Panc1 (cell line): ENCODE results near the gene LRP5. TPM values are rescaled to one million over a fixed set of nuclear protein-coding genes. Genes with fewer than 3 reads are reported as not detected.

Experiments
- ATAC-seq: fragments of 200-7000 bp; cut with Tn5 transposase; 2 replicates; pipeline ENCODE4 v1.9.1; 2020; ENCODE audit warnings: mild to moderate bottlenecking, moderate library complexity
- BruUV-seq: library from RNA; stranded (reverse); fragments of 400-500 nt; replicated peaks from 2 replicates; lab custom pipeline; 2021; lab: Mats Ljungman, UMichigan
- CTCF ChIA-PET: fragments of 300-600 bp; sonication (Branson Sonifier 250); formaldehyde crosslinking; loops from one replicate; lab custom pipeline; 2022; ENCODE audit warnings: antibody characterized with exemption; lab: Charles Lee
- POLR2A ChIA-PET: fragments of 300-600 bp; sonication (Branson Sonifier 250); formaldehyde crosslinking; loops from one replicate; lab custom pipeline; 2022; ENCODE audit warnings: antibody characterized with exemption; lab: Charles Lee
- DNase-seq: peaks from one replicate; pipeline ENCODE4 v3.0.0-alpha.2; 2010; ENCODE audit warnings: low read depth, low spot score
- H3K27ac ChIP-seq: 2 replicates; pipeline ENCODE4 v1.5.1; 2011; ENCODE audit warnings: mild to moderate bottlenecking, low read length, inconsistent platforms
- H3K27me3 ChIP-seq: fragments of 200-500 bp; sonication (Bioruptor generic); 2 replicates; pipeline ENCODE4 v1.6.0; 2014; ENCODE audit warnings: low read length, inconsistent platforms; ENCODE audit not compliant: control insufficient read depth, insufficient read depth
- H3K36me3 ChIP-seq: fragments of 200-500 bp; sonication (Bioruptor generic); 2 replicates; pipeline ENCODE4 v1.5.1; 2014; ENCODE audit warnings: inconsistent platforms, mild to moderate bottlenecking, low read length, moderate library complexity; ENCODE audit not compliant: control insufficient read depth, insufficient read depth
- H3K4me1 ChIP-seq: 2 replicates; pipeline ENCODE4 v1.5.1; 2011; ENCODE audit warnings: inconsistent platforms, mild to moderate bottlenecking, low read length, moderate library complexity; ENCODE audit not compliant: control insufficient read depth, insufficient read depth
- H3K4me3 ChIP-seq, 2 experiments: 2 replicates each; pipeline ENCODE4 v1.5.1; 2011 to 2012; ENCODE audit warnings: low read depth in 2 of 2, low read length in 2 of 2, mild to moderate bottlenecking in 2 of 2, inconsistent platforms in 1 of 2, moderate library complexity in 1 of 2
- H3K9me3 ChIP-seq: fragments of 200-500 bp; sonication (Bioruptor generic); 2 replicates; pipeline ENCODE4 v1.5.1; 2014; ENCODE audit warnings: low read depth, mild to moderate bottlenecking, inconsistent platforms, low read length, moderate library complexity; ENCODE audit not compliant: control insufficient read depth, insufficient read depth
- POLR2AphosphoS5 ChIP-seq: IDR thresholded peaks from 2 replicates; pipeline ENCODE4 v1.6.1; 2012; ENCODE audit warnings: mild to moderate bottlenecking, low read depth, low read length, moderate library complexity
- SIN3A ChIP-seq: IDR thresholded peaks from 2 replicates; pipeline ENCODE4 v1.6.1; 2012; ENCODE audit warnings: low read depth, mild to moderate bottlenecking, low read length, moderate library complexity, borderline replicate concordance; ENCODE audit not compliant: insufficient read depth
- TCF7L2 ChIP-seq: IDR thresholded peaks from 2 replicates; pipeline ENCODE4 v1.6.1; 2011; ENCODE audit warnings: mild to moderate bottlenecking, low read depth, low read length, inconsistent platforms
- in situ Hi-C: cut with HindIII; loops from 2 replicates; pipeline ENCODE4 v1.10.0; 2016; ENCODE audit warnings: low sequenced_read_pairs, low pct_unique_long_range_greater_than_20kb
- intact Hi-C: fragments of 100-400 bp; cut with micrococcal nuclease; formaldehyde crosslinking; loops from one replicate; pipeline ENCODE4 v1.10.0; 2022; ENCODE audit not compliant: unreplicated experiment
- total RNA-seq: library from RNA; stranded (reverse); gene quantifications from one replicate; pipeline ENCODE4 v1.2.1, GENCODE V29; 2021; ENCODE audit not compliant: unreplicated experiment
- TF ChIP-seq, protein P1 (sequence below): fragments of 450-650 bp; IDR thresholded peaks from 2 replicates; pipeline ENCODE4 v1.5.1; 2017; ENCODE audit warnings: mild to moderate bottlenecking
- TF ChIP-seq, protein P2 (sequence below), 2 experiments: IDR thresholded peaks; 2 replicates each; pipeline ENCODE4 v1.6.1; 2011 to 2012; ENCODE audit warnings: low read depth in 2 of 2, control low read depth in 1 of 2, low read length in 1 of 2, mild to moderate bottlenecking in 1 of 2, moderate library complexity in 1 of 2; ENCODE audit not compliant: insufficient read depth in 1 of 2

The LRP5 gene
- total RNA-seq, 1 experiment from 2014 or later: 171 TPM

DNA sequence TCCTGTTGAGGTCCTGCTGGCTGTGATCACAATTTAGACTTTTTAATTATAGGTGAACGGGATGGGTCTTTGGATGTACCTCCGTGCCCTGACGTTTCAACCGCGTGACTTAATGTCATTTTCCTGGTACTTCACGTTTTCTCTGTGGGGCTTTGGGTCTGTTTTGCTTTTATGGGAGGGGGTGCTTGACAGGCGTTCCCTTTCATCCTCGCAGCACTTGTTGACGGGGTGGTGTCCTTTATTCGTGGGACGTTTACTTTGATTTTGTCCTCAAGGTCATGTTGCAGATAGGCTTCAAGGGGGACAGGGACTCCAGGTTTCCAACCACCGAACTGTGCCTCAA is 149.2 kb downstream of the LRP5 start:
- H3K36me3 ChIP-seq: peaks cover 5% of the 10 kb centered on the region; the same call in 1 of the 2 replicates
- POLR2A ChIA-PET: no interaction called here
- 0 out of 2 replicates have a peak, but pooled peaks have one; percentile 32 for TF ChIP-seq SIN3A
- TF ChIP-seq, protein P1, sequence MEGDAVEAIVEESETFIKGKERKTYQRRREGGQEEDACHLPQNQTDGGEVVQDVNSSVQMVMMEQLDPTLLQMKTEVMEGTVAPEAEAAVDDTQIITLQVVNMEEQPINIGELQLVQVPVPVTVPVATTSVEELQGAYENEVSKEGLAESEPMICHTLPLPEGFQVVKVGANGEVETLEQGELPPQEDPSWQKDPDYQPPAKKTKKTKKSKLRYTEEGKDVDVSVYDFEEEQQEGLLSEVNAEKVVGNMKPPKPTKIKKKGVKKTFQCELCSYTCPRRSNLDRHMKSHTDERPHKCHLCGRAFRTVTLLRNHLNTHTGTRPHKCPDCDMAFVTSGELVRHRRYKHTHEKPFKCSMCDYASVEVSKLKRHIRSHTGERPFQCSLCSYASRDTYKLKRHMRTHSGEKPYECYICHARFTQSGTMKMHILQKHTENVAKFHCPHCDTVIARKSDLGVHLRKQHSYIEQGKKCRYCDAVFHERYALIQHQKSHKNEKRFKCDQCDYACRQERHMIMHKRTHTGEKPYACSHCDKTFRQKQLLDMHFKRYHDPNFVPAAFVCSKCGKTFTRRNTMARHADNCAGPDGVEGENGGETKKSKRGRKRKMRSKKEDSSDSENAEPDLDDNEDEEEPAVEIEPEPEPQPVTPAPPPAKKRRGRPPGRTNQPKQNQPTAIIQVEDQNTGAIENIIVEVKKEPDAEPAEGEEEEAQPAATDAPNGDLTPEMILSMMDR: no peak
- H3K4me1 ChIP-seq: peaks cover 36% of the 10 kb centered on the region
- ATAC-seq: no peak
- CTCF ChIA-PET: no interaction called here
- in situ Hi-C loops: no loop called here
- H3K9me3 ChIP-seq: no peaks in the 10 kb centered on the region
- H3K4me3 ChIP-seq: peak overlapping the region; percentile 57 to 74
- intact Hi-C loops: no loop called here
- H3K27ac ChIP-seq: peak overlapping the region; percentile 77
- BruUV-seq: no TSS peak
- H3K27me3 ChIP-seq: no peaks in the 10 kb centered on the region
- DNase-seq: no peak

DNA sequence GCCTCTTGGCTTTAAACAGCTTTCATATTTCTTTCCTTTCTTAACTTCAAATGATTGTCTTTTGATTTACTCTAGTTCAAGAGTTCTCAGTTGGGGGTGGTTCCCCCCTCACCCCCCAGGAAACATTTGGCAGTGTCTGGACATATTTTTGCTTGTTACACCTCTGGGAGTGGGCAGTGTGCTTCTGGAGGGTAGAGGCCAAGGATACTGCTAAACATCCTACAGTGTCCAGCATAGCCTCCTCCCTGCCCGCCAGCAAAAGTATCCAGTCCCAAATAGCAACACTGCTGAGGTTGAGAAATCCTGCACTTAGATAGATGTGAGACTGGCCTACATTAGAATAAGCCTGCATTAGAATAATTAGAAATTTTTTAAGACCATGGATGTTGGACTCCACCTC is 151.3 kb downstream of the LRP5 start:
- H3K4me3 ChIP-seq: no peak overlapping the region
- TF ChIP-seq POLR2AphosphoS5 (no peak), TCF7L2 (no peak), SIN3A (no peak)
- TF ChIP-seq, protein P1: no peak
- TF ChIP-seq, protein P2, sequence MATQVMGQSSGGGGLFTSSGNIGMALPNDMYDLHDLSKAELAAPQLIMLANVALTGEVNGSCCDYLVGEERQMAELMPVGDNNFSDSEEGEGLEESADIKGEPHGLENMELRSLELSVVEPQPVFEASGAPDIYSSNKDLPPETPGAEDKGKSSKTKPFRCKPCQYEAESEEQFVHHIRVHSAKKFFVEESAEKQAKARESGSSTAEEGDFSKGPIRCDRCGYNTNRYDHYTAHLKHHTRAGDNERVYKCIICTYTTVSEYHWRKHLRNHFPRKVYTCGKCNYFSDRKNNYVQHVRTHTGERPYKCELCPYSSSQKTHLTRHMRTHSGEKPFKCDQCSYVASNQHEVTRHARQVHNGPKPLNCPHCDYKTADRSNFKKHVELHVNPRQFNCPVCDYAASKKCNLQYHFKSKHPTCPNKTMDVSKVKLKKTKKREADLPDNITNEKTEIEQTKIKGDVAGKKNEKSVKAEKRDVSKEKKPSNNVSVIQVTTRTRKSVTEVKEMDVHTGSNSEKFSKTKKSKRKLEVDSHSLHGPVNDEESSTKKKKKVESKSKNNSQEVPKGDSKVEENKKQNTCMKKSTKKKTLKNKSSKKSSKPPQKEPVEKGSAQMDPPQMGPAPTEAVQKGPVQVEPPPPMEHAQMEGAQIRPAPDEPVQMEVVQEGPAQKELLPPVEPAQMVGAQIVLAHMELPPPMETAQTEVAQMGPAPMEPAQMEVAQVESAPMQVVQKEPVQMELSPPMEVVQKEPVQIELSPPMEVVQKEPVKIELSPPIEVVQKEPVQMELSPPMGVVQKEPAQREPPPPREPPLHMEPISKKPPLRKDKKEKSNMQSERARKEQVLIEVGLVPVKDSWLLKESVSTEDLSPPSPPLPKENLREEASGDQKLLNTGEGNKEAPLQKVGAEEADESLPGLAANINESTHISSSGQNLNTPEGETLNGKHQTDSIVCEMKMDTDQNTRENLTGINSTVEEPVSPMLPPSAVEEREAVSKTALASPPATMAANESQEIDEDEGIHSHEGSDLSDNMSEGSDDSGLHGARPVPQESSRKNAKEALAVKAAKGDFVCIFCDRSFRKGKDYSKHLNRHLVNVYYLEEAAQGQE (IDR thresholded peaks at IDR 0.05; ENCODE audit: insufficient read depth in 1 of 2, low read depth in 2 of 2, low read length in 1 of 2): no peak
- CTCF ChIA-PET: interaction anchor here (0.5 kb wide), 1 partner anchor 377 kb away, joined by 3 read pairs; no protein-coding TSS in a partner anchor
- POLR2A ChIA-PET: no interaction called here
- DNase-seq: no peak
- in situ Hi-C loops (no loop called here), intact Hi-C loops (no loop called here)
- peaks cover 41% of the 10 kb centered on the region for H3K4me1 ChIP-seq
- H3K27me3 ChIP-seq: no peaks in the 10 kb centered on the region
- H3K27ac ChIP-seq: no peak overlapping the region
- H3K36me3 ChIP-seq: peaks cover 5% of the 10 kb centered on the region; the same call in 1 of the 2 replicates
- no peak for ATAC-seq
- no TSS peak for BruUV-seq
- H3K9me3 ChIP-seq: no peaks in the 10 kb centered on the region
